DMS79 treated with DMSO at 0.1 percent for 48 hours (cell line): ENCODE results near the gene SNTN.

Source experiments
- DNase-seq: peaks from one replicate; lab custom pipeline; 2025; lab: John Stamatoyannopoulos, UW

The SNTN gene

GRCh38 chr3:63652066-63652725 is at the start of gene SNTN:
TSS of gene SNTN (plus strand) at chr3:63652675. CDS start at chr3:63652688, 13 bp downstream.
- DNase-seq: no peak

GRCh38 chr3:63607716-63608115 is 44.8 kb upstream of the SNTN start:
- no peak for DNase-seq

GRCh38 chr3:63609408-63609807 is 43.1 kb upstream of the SNTN start:
- no peak for DNase-seq

GRCh38 chr3:63609834-63610233 is 42.6 kb upstream of the SNTN start:
- no peak for DNase-seq

- DNase-seq: no peak
Observed at GRCh38 chr3:63611382-63611781, 41.1 kb upstream of the SNTN start.

GRCh38 chr3:63613561-63613960 is 38.9 kb upstream of the SNTN start:
- DNase-seq: no peak

GRCh38 chr3:63617391-63617790 is 35.1 kb upstream of the SNTN start:
- no peak for DNase-seq

GRCh38 chr3:63624941-63625560 is 27.4 kb upstream of the SNTN start:
- DNase-seq: peak; percentile 6

GRCh38 chr3:63631670-63632069 is 20.8 kb upstream of the SNTN start:
- DNase-seq: no peak

- no peak for DNase-seq
Observed at GRCh38 chr3:63635186-63635585, 17.3 kb upstream of the SNTN start.

GRCh38 chr3:63639806-63640205 is 12.7 kb upstream of the SNTN start:
- DNase-seq: no peak

GRCh38 chr3:63642488-63642887 is 10.0 kb upstream of the SNTN start:
- no peak for DNase-seq

- no peak for DNase-seq
Observed at GRCh38 chr3:63644212-63644797, 8.2 kb upstream of the SNTN start.

GRCh38 chr3:63644928-63645781 is 7.3 kb upstream of the SNTN start:
- peak; percentile 12 for DNase-seq

- no peak for DNase-seq
Observed at GRCh38 chr3:63654211-63654610, 1.7 kb downstream of the SNTN start.

GRCh38 chr3:63654931-63655330 is 2.5 kb downstream of the SNTN start:
- DNase-seq: no peak

- no peak for DNase-seq
Observed at GRCh38 chr3:63655519-63655918, 3.0 kb downstream of the SNTN start.

- no peak for DNase-seq
Observed at GRCh38 chr3:63656786-63657185, 4.3 kb downstream of the SNTN start.

- DNase-seq: no peak
Observed at GRCh38 chr3:63661242-63661641, 8.8 kb downstream of the SNTN start.

- DNase-seq: no peak
Observed at GRCh38 chr3:63662011-63662410, 9.5 kb downstream of the SNTN start.

GRCh38 chr3:63662500-63662899 is 10.0 kb downstream of the SNTN start:
- no peak for DNase-seq

GRCh38 chr3:63670544-63670943 is 18.1 kb downstream of the SNTN start:
- no peak for DNase-seq

GRCh38 chr3:63673111-63673510 is 20.6 kb downstream of the SNTN start:
- DNase-seq: no peak
